Activated CD4-positive, alpha-beta T cell treated with anti-CD3 and anti-CD28 coated beads, Interleukin-2, Interleukin-4, amounts not matched to agents 100 ng/mL and 50 ng/mL, durations not matched to agents 16 hours and 8 hours (primary cell): ENCODE measurements around the gene CCDC88C.
A peak's percentile ranks its signal among the peaks of the same experiment; 100 is the strongest.

Source experiments
- DNase-seq: peaks from one replicate; pipeline ENCODE4 v3.0.0-alpha.2; 2020; ENCODE audit warnings: low spot score

Gene CCDC88C

GRCh38 chr14:91291786-91292405 is 125.7 kb downstream of the CCDC88C start:
- no peak for DNase-seq

- DNase-seq: no peak
Observed at GRCh38 chr14:91290986-91291385, 126.6 kb downstream of the CCDC88C start.

- no peak for DNase-seq
Observed at GRCh38 chr14:91289464-91289863, 128.2 kb downstream of the CCDC88C start.

GRCh38 chr14:91288876-91289275 is 128.7 kb downstream of the CCDC88C start:
- no peak for DNase-seq

GRCh38 chr14:91286530-91286937 is 131.1 kb downstream of the CCDC88C start:
- DNase-seq: peak; percentile 80

GRCh38 chr14:91284791-91285548 is 132.7 kb downstream of the CCDC88C start:
- DNase-seq: no peak

GRCh38 chr14:91284146-91284790 is 133.4 kb downstream of the CCDC88C start:
- no peak for DNase-seq

GRCh38 chr14:91283666-91284065 is 134.0 kb downstream of the CCDC88C start:
- DNase-seq: no peak

GRCh38 chr14:91282954-91283645 is 134.5 kb downstream of the CCDC88C start:
- no peak for DNase-seq

- no peak for DNase-seq
Observed at GRCh38 chr14:91281346-91281745, 136.3 kb downstream of the CCDC88C start.

- no peak for DNase-seq
Observed at GRCh38 chr14:91280129-91280528, 137.5 kb downstream of the CCDC88C start.

GRCh38 chr14:91279354-91279753 is 138.3 kb downstream of the CCDC88C start:
- no peak for DNase-seq

GRCh38 chr14:91278383-91278715 is 139.3 kb downstream of the CCDC88C start:
- no peak for DNase-seq

- no peak for DNase-seq
Observed at GRCh38 chr14:91277546-91278382, 139.9 kb downstream of the CCDC88C start.

- no peak for DNase-seq
Observed at GRCh38 chr14:91274796-91275195, 142.8 kb downstream of the CCDC88C start.

GRCh38 chr14:91273885-91274273 is 143.7 kb downstream of the CCDC88C start:
- DNase-seq: no peak

- DNase-seq: no peak
Observed at GRCh38 chr14:91273273-91273884, 144.2 kb downstream of the CCDC88C start.

- no peak for DNase-seq
Observed at GRCh38 chr14:91272341-91273272, 145.0 kb downstream of the CCDC88C start.

GRCh38 chr14:91271639-91272038 is 146.0 kb downstream of the CCDC88C start:
- DNase-seq: no peak

- DNase-seq: no peak
Observed at GRCh38 chr14:91270619-91271018, 147.0 kb downstream of the CCDC88C start.
